Measurements from ENCODE around the gene CTDSP2.
"Not testable (repeated sequence)": the region's sequence is repeated elsewhere in the genome, so short reads cannot be mapped to it uniquely, and the experiment has no call there.

The CTDSP2 gene

GRCh38 chr12:57822392-57823130 is 24.0 kb downstream of the CTDSP2 start:
- no peak overlapping the region for H3K4me3 ChIP-seq (ENCODE audit: low read depth, low read length)
- TF ChIP-seq, protein P1, sequence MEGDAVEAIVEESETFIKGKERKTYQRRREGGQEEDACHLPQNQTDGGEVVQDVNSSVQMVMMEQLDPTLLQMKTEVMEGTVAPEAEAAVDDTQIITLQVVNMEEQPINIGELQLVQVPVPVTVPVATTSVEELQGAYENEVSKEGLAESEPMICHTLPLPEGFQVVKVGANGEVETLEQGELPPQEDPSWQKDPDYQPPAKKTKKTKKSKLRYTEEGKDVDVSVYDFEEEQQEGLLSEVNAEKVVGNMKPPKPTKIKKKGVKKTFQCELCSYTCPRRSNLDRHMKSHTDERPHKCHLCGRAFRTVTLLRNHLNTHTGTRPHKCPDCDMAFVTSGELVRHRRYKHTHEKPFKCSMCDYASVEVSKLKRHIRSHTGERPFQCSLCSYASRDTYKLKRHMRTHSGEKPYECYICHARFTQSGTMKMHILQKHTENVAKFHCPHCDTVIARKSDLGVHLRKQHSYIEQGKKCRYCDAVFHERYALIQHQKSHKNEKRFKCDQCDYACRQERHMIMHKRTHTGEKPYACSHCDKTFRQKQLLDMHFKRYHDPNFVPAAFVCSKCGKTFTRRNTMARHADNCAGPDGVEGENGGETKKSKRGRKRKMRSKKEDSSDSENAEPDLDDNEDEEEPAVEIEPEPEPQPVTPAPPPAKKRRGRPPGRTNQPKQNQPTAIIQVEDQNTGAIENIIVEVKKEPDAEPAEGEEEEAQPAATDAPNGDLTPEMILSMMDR (IDR thresholded peaks at IDR 0.05; ENCODE audit: low read depth, low read length), result no peak

DNA sequence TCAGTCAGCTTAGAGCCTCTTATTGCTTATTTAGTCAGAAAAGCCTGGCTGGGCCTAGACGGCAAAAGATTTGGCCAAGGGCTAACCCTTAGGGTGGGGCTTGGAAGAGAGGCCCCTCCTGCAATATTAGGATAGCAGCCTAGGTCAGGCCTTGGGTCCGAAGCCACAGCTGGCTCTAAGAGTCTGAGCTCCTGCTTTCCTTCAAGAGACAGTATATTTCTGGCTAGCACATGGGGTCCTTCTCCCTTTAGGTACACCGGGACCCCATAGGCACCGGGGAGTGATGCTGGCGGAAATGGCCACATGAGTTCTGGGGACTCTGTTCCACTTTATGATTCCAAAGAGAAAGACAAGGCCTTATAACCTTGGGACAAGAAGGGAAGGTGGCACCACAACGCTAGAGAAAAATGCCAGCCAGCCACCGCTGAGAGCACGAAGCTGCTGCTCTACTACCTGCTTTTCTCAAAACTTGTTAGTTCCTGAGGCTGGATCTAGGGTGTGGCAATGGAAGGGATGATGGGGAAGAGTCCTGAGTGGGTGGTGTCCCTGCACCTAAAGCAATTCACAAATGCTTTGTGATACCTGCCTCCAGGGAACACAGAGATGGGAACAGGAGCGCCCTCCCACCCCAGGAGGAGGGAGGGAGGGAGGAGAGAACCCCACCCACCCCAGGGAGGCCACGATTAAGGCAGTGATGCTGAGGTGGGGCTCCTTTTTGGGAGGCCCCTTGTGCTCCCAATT is 24.9 kb downstream of the CTDSP2 start:
- no peak overlapping the region for H3K4me3 ChIP-seq (ENCODE audit: low read depth, low read length)
- TF ChIP-seq, protein P1 (IDR thresholded peaks at IDR 0.05; ENCODE audit: low read depth, low read length), result no peak

DNA sequence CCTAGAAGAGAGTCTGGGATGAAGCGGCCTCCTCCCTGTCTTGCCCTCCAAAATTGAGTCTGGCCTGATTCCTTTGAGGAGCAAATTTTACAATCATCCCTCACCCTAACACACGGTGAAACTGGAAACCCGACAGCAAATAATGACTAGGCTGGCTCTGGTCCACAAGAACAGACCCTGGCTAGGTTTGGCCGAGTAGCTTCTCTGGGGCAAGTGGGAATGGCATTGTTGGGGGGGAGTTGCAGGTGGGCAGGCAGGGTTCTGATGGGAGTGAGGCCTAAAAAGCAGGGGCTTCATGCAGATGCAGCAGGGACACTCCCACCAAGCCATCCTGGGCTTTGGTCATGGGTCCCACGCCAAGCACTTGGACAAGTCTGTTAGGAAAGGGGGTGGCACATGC is 25.5 kb downstream of the CTDSP2 start:
- not testable (repeated sequence) for H3K4me3 ChIP-seq (ENCODE audit: low read depth, low read length)

- not testable (repeated sequence) for H3K4me3 ChIP-seq (ENCODE audit: low read depth, low read length)
These were observed 26.4 kb downstream of the CTDSP2 start for GRCh38 chr12:57820119-57820518.

- H3K4me3 ChIP-seq (ENCODE audit: low read depth, low read length), result not testable (repeated sequence)
These were observed 28.6 kb downstream of the CTDSP2 start for GRCh38 chr12:57817990-57818331.

DNA sequence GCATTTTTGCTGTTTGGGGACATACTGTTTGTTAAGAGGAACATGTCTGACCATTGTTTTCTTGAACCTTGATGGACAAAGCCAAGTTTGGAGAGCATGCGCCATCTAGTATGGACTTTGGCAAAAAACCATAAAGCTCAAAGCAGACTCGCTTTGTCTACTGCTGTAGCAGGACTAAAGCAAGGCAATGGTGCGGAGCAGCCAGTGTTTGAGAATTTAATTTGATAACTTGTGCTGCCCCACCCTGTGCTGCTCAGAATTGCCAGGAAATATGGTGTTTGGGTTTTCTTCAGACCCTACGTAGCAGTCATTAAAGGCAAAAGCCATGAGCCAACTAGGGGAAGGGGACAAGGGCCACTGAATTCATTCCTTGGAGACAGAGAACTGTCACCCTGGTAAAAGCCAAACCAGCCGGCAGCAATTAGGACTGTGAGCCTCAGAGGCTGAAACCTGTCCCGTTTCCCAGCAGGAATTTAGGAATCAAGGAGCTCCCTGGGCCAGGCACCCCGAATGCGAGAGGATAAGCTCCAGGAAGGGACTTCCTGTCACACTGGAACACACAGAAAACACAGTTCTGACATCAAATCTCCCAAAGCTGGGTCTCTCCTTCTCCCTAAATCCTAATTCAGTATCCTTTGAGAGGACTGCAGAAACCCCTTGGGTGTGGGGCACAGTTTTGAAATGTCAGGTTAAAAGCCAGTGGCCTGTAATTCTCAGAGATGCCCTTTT is 29.1 kb downstream of the CTDSP2 start:
- TF ChIP-seq, protein P1 (IDR thresholded peaks at IDR 0.05; ENCODE audit: low read depth, low read length), result no peak

GRCh38 chr12:57816855-57817151 is 29.7 kb downstream of the CTDSP2 start:
- TF ChIP-seq, protein P1 (IDR thresholded peaks at IDR 0.05; ENCODE audit: low read depth, low read length), result no peak
- H3K4me3 ChIP-seq (ENCODE audit: low read depth, low read length), result no peak overlapping the region

More for the DNA sequence above, 29.1 kb downstream of the CTDSP2 start:
- no peak overlapping the region for H3K4me3 ChIP-seq (ENCODE audit: low read depth, low read length)

- TF ChIP-seq, protein P1 (IDR thresholded peaks at IDR 0.05; ENCODE audit: low read depth, low read length), result no peak
- H3K4me3 ChIP-seq (ENCODE audit: low read depth, low read length), result no peak overlapping the region
These were observed 30.3 kb downstream of the CTDSP2 start for GRCh38 chr12:57816001-57816854.
